HUES64 (cell line): ENCODE measurements around the gene ENO2.

Experiments
- H3K27ac ChIP-seq: 2 replicates; pipeline ENCODE4 v1.7.0; 2013; ENCODE audit warnings: low read depth, low read length, inconsistent platforms
- H3K27me3 ChIP-seq: 2 replicates; pipeline ENCODE4 v1.6.1; 2013; ENCODE audit warnings: mild to moderate bottlenecking, low read length; ENCODE audit not compliant: insufficient read depth
- H3K36me3 ChIP-seq: 2 replicates; pipeline ENCODE4 v1.6.1; 2013; ENCODE audit warnings: mild to moderate bottlenecking, low read length; ENCODE audit not compliant: insufficient read depth
- H3K4me1 ChIP-seq: 2 replicates; pipeline ENCODE4 v1.6.1; 2013; ENCODE audit warnings: mild to moderate bottlenecking, low read length, moderate library complexity; ENCODE audit not compliant: insufficient read depth
- H3K4me3 ChIP-seq: 2 replicates; pipeline ENCODE4 v1.5.1; 2013; ENCODE audit warnings: mild to moderate bottlenecking, low read length, moderate library complexity
- H3K9ac ChIP-seq: 2 replicates; pipeline ENCODE4 v1.6.1; 2013; ENCODE audit warnings: mild to moderate bottlenecking, low read depth, low read length
- H3K9me3 ChIP-seq: 2 replicates; pipeline ENCODE4 v1.6.1; 2013; ENCODE audit warnings: low read depth, low read length; ENCODE audit not compliant: insufficient read depth
- WGBS: fragments of 150-250, 120-280 bp; methylation state at CpG from one replicate; pipeline ENCODE4 v1.1.7; 2013; ENCODE audit warnings: missing lambda C conversion rate; 5-methylcytosine and 5-hydroxymethylcytosine counted together

ENO2 gene

DNA sequence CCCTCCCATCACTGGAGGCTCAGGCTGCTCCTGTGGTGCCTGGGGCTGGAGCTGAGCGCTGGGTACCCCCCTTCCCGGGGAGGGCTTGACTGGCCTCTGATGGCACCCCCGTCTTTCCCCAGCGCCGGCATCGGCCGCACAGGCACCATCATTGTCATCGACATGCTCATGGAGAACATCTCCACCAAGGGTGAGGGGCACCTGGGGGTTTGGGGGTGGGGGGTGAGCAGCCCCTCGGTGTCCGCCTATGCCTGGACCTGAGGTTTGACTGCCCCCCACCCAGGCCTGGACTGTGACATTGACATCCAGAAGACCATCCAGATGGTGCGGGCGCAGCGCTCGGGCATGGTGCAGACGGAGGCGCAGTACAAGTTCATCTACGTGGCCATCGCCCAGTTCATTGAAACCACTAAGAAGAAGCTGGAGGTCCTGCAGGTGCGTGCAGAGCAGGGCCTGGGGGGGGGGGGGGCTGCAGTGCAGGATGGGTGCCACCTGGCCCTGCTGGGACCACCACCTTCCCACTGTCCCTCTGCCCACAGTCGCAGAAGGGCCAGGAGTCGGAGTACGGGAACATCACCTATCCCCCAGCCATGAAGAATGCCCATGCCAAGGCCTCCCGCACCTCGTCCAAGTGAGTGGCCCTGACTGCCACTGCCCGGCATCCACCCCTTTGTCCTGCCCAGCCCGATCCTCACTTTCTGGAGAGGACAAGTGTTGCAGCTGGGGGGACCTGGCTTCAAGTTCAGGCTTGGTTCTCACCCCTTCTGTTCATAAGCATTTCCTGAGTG lies 45.6 kb downstream of the ENO2 start:
- 92% methylated on average over 26 of the region's 26 CpGs for WGBS
- no peak overlapping the region for H3K9ac ChIP-seq
- no peaks in the 10 kb centered on the region for H3K9me3 ChIP-seq
- no peaks in the 10 kb centered on the region for H3K27me3 ChIP-seq
- peaks cover 22% of the 10 kb centered on the region for H3K4me1 ChIP-seq
- H3K36me3 ChIP-seq = peaks cover 10% of the 10 kb centered on the region
- no peak overlapping the region for H3K4me3 ChIP-seq
- peak overlapping the region; percentile 77; the same call in 1 of the 2 replicates for H3K27ac ChIP-seq

DNA sequence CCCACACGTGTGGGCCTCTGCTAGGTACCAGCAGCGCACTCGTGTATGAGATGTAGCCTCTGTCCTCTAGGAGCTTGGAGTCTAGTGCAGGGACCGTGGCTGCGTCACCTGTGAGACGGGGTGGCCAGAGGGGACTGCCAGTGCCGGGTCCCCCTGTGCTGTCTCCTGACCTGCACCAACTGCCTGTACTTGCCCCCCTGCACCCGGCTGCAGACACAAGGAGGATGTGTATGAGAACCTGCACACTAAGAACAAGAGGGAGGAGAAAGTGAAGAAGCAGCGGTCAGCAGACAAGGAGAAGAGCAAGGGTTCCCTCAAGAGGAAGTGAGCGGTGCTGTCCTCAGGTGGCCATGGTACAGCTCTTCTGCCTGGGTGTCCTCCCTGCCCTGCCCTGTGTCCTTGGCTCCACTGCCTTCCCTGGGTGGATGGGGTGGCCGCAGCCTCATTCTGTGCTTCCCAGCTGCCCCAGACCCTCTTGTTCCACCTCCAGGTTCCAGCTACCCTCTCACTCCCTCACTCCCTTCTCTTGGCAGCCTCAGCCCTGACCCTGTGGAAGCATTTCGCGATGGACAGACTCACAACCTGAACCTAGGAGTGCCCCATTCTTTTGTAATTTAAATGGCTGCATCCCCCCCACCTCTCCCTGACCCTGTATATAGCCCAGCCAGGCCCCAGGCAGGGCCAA lies 46.4 kb downstream of the ENO2 start:
- H3K9me3 ChIP-seq = no peaks in the 10 kb centered on the region
- no peak overlapping the region for H3K4me3 ChIP-seq
- peak overlapping the region; percentile 77 for H3K27ac ChIP-seq
- 81% methylated on average over 13 of the region's 13 CpGs for WGBS
- H3K9ac ChIP-seq = peak overlapping the region; percentile 43
- no peaks in the 10 kb centered on the region for H3K27me3 ChIP-seq
- peaks cover 16% of the 10 kb centered on the region for H3K36me3 ChIP-seq
- peaks cover 22% of the 10 kb centered on the region for H3K4me1 ChIP-seq

DNA sequence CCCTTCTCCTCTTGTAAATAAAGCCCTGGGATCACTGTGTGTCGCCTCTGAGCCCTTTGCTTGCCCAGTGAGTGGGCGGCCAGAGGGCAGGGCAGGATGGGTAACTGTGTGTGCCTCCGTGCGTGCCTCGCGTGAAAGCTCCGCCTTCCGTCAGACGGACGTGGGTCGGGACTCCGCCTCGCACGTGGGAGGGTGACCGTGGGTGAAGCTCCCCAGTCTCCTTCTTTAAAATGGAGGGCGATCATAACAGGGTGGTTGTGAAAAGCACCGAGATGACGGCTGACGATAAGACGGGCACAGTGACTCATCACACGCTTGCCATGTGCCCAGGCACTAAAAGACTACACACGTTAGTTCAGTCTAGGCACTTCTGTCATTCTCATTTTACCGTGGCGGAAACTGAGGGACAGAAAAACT lies 46.9 kb downstream of the ENO2 start:
- H3K4me3 ChIP-seq = peak overlapping the region; percentile 64
- H3K27me3 ChIP-seq = no peaks in the 10 kb centered on the region
- peaks cover 22% of the 10 kb centered on the region for H3K4me1 ChIP-seq
- no peaks in the 10 kb centered on the region for H3K9me3 ChIP-seq
- peak overlapping the region; percentile 43; the same call in 1 of the 2 replicates for H3K9ac ChIP-seq
- H3K27ac ChIP-seq = peak overlapping the region; percentile 77
- 61% methylated on average over 24 of the region's 24 CpGs for WGBS
- H3K36me3 ChIP-seq = peaks cover 22% of the 10 kb centered on the region

DNA sequence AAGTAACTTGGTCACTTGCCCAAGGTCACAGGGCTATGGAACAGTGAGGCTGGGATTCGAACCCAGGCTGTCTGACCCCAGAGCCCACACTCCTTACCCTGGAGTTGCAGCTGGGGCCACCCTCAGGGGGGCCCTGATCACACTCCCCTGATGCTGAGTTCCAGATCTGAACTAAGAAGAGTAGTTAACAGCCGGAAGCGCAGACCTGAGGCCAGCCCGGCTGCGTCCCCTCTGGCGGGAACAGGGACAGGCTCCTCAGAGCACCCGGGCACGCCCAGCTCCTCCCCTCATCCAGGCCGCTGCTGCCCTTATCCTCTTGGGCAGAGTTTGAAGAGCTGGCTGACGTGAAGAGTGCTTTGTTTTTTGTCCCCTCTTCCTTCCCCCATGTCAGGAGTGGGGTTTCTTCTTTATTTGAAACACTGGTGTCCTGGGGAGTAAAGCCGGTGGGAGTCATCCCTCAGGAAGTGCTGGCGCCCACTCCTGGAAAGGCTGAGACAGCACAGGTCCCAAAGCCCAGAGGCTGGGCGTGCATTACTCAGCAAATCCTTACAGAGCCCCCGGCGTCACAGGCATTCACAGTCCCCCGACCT lies 47.4 kb downstream of the ENO2 start:
- no peaks in the 10 kb centered on the region for H3K27me3 ChIP-seq
- no peaks in the 10 kb centered on the region for H3K9me3 ChIP-seq
- H3K4me1 ChIP-seq = peaks cover 22% of the 10 kb centered on the region
- WGBS = 14% methylated on average over 15 of the region's 16 CpGs
- H3K4me3 ChIP-seq = peak overlapping the region; percentile 64
- H3K36me3 ChIP-seq = peaks cover 25% of the 10 kb centered on the region
- H3K9ac ChIP-seq = peak overlapping the region; percentile 43
- peak overlapping the region; percentile 77 for H3K27ac ChIP-seq

DNA sequence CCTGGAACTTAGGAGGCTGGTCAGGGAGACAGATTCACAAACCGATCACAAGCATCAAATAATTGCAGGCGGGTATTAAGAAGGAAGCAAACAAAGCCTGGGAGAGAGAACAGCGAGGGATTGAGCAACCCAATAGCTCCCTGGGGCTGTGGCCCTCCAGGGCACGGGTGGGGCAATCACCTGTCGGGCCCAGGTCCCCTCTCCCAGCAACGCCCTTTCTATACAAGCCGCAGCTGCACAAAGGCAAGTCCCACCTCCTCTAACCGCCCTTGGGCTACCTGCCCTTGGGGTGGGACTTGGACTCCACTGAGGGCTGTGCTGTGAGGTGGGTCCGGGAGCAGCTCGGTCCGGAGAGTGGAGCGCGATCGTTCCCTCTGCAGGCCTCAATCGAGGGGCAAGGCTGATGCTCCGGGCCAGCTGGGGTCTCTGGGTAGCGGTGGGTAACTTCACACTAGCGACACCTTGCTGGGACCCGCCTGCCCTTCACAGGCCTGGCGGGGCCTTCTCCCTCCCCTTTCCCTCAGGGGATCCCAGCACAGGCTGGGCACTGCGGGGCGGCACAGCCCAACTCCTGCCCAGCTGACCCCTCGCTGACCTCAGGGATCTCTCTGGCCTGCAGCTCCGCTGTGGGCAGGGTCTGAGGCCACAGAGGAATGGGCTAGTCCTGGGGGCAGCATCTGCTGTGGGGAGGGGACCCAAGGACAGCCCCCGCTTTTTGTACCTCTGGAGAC lies 48.1 kb downstream of the ENO2 start:
- Histone ChIP-seq H3K27me3 (no peaks in the 10 kb centered on the region), H3K4me1 (peaks cover 22% of the 10 kb centered on the region), H3K9ac (peak overlapping the region; percentile 43), H3K27ac (peak overlapping the region; percentile 77), H3K36me3 (peaks cover 32% of the 10 kb centered on the region), H3K4me3 (peak overlapping the region; percentile 64), H3K9me3 (no peaks in the 10 kb centered on the region)
- 68% methylated on average over 25 of the region's 25 CpGs for WGBS

DNA sequence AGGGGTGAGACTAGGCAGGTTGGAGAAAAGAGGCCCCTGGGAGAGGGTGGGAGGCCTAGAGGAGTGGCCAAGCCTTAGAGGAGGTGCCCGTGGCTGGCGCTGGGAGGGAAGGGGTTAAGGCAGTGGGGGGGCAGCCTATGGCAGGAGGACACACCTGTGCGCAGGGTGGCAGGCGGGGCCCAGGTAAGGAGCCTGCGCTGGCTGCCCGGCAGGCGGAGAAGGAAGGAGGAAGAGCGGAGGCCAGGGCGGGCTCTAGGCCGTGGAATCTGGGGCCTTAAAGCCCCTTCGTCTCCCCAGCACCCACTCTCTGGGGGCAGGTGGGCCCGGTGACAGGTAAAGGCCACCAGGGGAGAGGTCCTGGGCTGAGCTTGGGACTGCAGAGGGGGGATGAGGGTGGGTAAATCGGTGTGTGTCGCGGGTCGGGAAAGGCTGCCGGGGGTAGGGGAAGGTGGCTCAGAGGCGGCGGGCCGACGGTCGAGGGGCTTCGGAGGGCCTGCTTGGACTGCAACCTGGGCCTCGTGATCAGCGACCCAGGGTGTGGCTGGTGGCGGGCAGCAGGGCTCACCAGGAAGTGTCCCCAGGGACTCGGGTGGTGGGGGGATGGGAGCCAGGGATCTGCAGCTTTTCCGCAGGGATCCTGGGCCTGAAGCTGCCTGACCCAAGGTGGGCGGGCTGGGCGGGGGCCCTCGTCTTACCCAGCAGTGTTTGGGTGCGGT lies 48.8 kb downstream of the ENO2 start:
- peaks cover 22% of the 10 kb centered on the region for H3K4me1 ChIP-seq
- peak overlapping the region; percentile 77 for H3K27ac ChIP-seq
- H3K4me3 ChIP-seq = peak overlapping the region; percentile 64
- H3K27me3 ChIP-seq = no peaks in the 10 kb centered on the region
- H3K36me3 ChIP-seq = peaks cover 39% of the 10 kb centered on the region
- 89% methylated on average over 32 of the region's 32 CpGs for WGBS
- no peaks in the 10 kb centered on the region for H3K9me3 ChIP-seq
- peak overlapping the region; percentile 43 for H3K9ac ChIP-seq

DNA sequence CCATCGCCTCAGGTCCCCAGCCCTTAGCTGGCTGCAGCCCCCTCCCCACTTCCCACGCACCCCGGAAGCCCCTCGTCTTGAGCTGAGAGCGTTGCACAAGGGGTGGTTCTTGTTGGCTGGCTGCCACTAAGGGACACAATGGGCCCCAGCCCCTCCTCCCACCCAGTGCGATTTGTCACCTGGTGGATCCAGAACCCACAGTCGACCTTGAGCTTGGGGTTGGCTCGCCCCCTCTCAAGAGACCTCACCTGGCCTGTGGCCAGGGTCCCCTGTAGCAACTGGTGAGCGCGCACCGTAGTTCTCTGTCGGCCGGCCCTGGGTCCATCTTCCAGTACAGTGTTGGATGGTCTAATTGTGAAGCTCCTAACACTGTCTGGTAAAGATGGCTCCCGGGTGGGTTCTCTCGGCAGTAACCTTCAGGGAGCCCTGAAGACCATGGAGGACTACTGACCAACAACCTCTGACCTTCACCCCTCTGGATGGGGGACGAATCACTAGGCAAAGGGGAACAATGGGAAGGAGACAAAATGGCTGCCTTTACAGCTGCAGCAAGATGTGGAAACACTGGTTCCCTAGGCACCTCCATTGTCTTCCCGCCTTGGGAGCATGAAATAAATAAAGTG lies 49.5 kb downstream of the ENO2 start:
- peaks cover 25% of the 10 kb centered on the region for H3K4me1 ChIP-seq
- peak overlapping the region; percentile 77 for H3K27ac ChIP-seq
- no peaks in the 10 kb centered on the region for H3K9me3 ChIP-seq
- peaks cover 46% of the 10 kb centered on the region for H3K36me3 ChIP-seq
- H3K9ac ChIP-seq = peak overlapping the region; percentile 40
- 91% methylated on average over 17 of the region's 17 CpGs for WGBS
- H3K4me3 ChIP-seq = peak overlapping the region; percentile 39
- no peaks in the 10 kb centered on the region for H3K27me3 ChIP-seq

DNA sequence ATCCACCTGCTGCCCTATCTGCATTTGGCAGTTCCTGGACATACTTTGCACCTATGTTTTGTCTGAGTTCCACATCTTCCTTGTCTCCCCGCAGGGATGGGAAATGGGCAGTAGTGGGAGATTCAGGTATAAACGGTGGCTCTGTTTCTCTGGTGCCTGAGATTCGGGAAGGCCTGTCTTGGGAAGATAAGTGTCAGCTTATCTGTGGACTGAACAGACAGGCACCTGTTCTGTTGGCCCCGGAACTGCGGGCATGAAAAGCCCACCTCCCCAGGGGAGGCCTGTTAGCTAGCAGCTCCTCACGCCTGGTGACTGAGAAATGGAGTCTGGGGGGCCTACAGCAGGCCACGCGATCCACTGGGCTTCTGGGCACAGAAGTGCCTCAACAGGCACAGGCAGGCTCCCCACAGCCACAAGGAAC lies 50.2 kb downstream of the ENO2 start:
- H3K9ac ChIP-seq = peak overlapping the region; percentile 40; the same call in 1 of the 2 replicates
- no peaks in the 10 kb centered on the region for H3K9me3 ChIP-seq
- no peak overlapping the region; the same call in 1 of the 2 replicates for H3K4me3 ChIP-seq
- peaks cover 30% of the 10 kb centered on the region for H3K4me1 ChIP-seq
- 87% methylated on average over 8 of the region's 8 CpGs for WGBS
- H3K27ac ChIP-seq = peak overlapping the region; percentile 77; the same call in 1 of the 2 replicates
- H3K36me3 ChIP-seq = peaks cover 52% of the 10 kb centered on the region
- no peaks in the 10 kb centered on the region for H3K27me3 ChIP-seq

DNA sequence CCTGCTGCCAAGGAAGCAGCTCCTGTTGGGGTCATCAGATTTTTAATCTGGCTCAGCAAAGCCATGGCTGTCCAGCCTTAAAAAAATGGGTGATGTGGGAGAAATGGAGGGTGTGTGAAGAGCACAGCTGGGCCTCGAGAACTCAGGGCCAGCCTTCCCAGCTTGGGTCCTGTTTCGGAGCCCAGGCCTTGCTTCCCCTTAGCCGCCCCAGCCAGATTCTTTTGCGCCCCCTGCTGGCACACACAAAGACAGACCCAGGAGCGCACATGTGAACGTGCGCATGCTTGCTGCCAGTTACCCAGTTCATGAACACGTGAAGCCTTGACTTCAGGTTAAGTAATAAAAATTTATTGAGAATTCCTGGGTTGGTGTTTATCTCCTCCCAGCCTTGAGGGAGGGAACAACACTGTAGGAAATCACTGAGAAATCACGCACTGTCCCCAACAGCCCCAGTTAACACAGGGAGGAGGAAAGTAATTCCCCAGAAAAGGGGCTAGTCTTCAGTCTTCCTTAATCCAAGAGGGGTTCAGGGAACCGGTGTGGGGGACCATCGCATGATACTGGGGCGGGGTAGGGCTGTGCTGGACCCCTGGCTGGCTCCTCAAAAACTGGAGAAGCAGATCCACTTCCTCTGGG lies 50.8 kb downstream of the ENO2 start:
- H3K9ac ChIP-seq = no peak overlapping the region
- H3K4me3 ChIP-seq = no peak overlapping the region

More for the DNA sequence above, 50.8 kb downstream of the ENO2 start:
- 51% methylated on average over 12 of the region's 12 CpGs for WGBS
- peaks cover 52% of the 10 kb centered on the region for H3K36me3 ChIP-seq
- H3K27ac ChIP-seq = peak overlapping the region; percentile 77; the same call in 1 of the 2 replicates
- H3K27me3 ChIP-seq = no peaks in the 10 kb centered on the region
- H3K4me1 ChIP-seq = peaks cover 30% of the 10 kb centered on the region
- H3K9me3 ChIP-seq = no peaks in the 10 kb centered on the region
